Measurements from ENCODE around the gene TAP1.

Gene TAP1

DNA sequence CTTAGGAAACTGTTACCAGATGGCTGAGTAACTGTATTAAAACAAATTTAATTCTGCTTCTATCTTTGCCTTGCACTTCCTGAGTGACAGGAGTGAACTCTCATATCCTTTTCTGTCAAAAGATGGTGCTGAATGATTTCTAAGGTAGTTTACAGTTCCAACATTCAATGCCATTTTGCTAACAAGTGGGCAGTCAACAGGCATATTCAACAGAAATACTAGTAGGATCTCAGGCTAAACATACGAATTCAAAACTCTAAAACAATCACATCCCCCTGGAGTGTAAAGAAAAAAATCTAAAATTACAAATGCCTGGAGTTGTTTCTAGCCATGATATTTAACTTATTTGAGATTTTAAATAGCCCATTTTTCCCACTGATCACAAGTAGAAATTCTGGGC is 7.2 kb upstream of the TAP1 start:
- no peak for DNase-seq

GRCh38 chr6:32858194-32858593 is 4.7 kb upstream of the TAP1 start:
- no peak for DNase-seq

DNA sequence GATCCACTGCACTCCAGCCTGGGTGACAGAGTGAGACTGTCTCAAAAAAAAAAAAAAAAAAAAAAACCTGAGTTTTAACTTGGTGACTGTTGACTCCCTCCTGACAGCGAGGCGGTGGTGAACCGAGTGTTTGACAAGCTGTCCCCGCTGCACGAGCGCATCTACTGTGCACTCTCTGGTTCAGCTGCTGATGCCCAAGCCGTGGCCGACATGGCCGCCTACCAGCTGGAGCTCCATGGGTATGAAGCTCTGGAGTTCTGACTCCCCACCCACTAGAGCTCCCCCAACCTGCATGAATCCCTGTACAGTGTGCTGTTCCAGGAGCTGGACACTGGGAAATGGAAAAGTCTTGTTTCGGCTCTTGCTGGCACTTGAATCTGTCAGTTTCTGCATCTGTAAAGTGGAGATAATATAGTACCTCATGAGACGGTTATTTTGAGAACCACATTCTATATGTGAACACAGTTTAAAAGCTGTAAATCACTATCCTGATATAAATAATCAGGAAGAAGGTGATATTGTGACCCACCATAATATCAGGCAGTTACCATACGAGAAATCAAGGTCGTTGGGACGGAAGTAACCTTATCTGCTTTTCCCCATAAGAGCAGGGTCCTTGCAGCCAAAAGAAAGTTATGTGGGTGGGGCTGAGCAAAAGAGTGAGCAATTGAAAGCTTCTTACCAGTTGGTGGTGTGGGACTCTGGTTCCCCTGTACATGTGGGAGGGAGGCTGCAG is 3.8 kb upstream of the TAP1 start:
- DNase-seq, result no peak

- no peak for DNase-seq
Measured at GRCh38 chr6:32855467-32856174, 2.1 kb upstream of the TAP1 start.

- no peak for DNase-seq
Measured at GRCh38 chr6:32854376-32855178, 1.1 kb upstream of the TAP1 start.

DNA sequence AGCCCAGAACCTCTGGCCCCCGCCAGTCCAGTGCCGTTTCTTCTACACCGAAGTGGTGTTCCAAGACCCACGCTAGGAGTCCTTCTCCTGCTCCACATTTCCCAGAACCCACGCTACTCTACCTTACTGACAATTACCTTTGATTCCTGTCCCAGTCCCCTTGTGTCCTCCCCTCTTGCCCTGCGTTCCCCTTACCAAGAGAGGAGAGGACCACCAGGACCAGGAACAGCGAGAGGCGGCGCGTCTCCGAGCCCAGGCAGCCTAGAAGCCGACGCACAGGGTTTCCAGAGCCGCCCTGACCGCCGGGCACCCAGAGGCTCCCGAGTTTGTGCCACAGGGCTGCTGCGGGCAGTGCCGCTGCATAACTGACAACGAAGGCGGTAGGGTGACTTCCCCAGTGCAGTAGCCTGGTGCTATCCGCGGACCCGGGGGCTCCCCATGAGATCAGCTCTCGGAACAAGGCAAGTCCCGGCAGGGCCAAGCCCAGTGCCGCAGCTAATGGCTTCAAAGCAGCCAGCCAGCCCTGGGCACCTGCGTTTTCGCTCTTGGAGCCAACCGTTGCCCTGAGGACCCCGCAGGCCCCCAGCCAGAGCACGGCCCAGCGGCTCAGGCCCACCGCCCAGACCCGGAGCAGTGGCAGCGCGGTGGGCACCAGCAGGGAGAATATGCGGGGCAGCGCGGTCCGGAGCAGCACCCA is 512 bp downstream of the TAP1 start:
- DNase-seq, result peak; percentile 80

DNA sequence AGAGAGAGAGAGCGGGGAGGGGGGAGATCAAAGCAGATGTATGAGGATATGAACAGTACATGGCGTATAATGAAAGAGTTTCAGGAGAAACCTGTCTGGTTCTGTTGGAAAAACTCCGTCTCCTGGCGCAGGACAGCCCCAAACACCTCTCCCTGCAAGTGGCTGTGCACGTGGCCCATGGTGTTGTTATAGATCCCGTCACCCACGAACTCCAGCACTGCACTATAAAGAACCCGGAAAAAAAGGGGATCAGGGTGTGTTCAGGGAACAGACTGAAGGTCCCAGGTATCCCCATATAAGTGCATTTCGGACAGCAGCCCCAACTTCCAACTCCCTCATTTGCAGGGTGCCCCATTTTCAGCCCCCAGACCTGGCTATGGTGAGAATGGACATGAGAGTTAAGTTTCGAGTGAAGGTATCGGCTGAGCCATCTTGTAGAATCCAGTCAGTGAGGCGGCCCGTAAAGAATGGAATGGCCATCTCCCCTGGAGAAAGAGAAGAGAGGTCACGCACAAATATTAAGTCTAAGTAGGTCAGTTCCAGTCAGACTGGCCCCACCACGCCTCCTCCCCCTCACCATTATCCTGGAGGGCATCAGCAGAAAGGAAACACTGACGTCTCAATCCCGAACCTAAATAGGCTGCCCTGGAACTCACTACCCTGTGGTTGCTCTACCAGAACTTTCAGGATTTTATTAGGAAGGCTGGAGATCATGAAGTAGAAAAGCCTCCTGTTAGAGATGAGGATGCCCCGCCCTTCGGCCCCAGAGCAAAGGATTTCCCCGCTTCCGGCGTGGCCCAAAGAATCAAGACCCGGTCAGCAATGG is 1.3 kb downstream of the TAP1 start:
- no peak for DNase-seq

DNA sequence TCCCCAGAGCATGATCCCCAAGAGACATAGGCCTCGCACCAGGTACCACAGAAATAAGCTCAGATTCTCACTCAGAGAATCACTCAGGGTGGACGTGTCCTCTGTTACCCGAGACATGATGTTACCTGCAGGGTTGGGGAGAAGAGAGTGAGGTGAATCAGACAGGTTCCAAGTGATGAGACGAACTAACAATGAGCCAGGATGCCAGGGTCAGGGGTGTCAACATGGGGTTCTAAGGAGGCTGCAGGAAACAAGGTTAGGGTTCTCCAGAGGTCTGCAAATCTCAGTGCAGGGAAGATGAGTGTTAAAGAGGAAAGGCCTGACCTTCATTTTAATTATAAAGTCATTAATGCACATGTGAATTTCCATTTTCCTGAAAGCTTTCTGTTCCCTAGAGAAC is 2.5 kb downstream of the TAP1 start:
- no peak for DNase-seq

GRCh38 chr6:32849126-32849525 is 4.4 kb downstream of the TAP1 start:
- no peak for DNase-seq

DNA sequence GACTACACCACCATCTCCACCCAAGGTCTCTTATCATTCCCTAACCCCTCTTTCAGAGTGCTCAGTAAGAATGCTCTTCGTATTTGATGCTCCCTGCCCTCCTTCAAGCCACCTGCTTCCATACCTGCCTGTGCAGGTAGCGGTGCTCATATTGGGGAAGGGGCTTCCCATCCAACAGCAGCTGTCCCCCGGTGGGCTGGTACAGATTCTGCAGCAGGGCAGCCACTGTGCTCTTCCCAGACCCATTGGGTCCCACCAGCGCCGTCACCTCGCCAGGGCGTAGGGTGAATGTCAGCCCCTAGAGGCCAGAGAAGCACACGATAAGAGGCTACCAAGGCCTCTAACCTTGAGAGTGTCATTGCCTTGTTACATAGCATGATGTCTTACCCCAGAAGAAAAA is 5.7 kb downstream of the TAP1 start:
- no peak for DNase-seq

- DNase-seq, result no peak
Measured at GRCh38 chr6:32847004-32847403, 6.5 kb downstream of the TAP1 start.

DNA sequence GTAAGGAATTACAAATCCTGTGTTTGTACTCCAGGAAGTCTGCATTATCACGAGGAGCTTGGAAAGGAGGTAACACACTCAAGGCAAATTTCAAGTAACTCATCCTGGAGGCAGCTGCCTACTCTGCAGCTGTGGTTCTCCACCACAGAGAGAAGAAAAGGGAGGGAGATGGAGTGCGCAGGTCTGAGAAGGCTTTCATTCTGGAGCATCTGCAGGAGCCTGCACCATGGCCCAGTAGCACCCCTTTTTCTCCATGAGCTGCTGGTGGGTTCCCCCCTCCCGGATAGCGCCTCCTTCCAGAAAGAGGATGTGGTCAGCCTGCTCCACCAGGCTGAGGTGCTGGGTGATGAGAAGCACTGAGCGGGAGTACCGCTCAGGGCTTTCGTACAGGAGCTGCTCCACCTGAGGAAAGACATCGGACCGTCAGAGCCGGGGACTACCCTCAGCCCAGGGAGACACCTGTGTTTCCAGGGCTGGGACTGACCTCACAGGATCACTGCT is 8.1 kb downstream of the TAP1 start:
- DNase-seq, result no peak

GRCh38 chr6:32844839-32845383 is 8.6 kb downstream of the TAP1 start:
- no peak for DNase-seq

DNA sequence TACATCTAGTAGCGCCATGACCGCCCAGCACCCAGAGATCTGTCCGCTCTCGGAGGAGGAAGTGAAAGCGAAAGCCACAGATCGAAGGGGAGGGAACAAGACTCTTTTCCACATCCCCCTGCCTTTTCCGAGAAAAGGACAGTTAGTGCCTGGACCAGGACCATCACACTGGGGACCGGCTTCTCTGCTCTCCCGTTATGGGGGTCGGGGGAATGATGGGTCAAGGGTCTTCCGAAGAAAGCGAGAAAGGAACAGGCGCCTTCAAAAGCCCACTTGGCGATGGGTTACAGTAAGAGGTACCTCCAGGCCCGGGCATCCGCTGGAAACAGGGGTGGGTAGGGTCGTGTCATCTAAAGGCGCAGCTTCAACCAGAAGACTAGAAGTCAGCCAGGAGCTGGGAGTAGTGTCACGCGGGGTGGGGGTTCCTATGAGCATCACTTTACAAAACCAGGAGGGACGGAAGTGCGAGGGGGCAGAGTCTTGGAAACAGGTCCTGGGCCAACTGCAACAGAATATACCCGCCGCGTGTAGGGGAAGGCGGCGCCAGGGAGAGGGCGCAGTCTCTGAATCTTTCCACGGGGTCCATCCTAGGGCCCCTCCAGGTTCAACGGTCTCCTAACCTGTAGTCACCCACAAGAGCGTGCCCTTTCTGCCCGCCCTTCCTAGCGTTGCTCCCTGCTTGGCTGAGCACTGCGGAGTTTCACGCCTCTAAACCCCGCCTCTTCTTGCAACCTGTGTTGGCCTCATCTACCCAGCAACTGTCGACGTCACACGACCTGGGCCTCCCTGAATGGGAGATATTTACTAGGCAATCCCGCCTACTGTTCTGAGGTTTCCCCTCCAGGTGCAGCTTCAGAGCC is 9.3 kb downstream of the TAP1 start, which contains the start of gene PSMB8:
TSS of gene PSMB8 (minus strand) at position 69 of the 860 bp plus-strand sequence. CDS start at position 18, 51 bp downstream.
- DNase-seq, result peak; percentile 94

DNA sequence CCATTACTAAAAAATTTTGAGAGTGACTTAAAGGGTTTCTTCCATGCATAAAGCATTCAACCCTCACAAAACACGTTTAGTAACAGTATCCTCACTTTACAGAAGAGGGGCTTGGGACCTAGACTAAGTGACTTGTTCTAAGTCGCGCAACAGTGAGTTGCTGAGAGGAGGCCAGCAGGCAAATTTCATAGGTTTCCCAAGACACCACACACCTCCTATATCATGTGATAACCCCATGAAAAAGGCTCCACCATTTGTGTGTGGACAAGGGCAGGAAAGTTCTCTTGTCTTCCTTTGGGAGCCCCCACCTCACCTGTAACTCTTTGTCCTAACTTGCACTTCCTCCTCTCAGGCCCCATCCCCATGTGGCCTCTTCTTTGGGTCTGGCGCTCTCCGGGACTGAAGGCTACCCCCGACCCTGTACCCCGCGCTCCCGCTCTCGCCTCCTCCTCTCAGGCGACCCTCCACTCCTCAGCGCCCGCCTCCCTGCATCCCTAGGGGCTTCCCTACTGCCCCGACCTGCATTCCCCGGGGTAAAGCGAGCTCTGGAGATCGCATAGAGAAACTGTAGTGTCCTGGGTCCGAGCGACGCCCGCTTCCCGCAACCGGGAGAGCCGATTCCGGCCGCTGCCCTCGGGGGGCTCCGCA is 10.0 kb downstream of the TAP1 start:
- peak; percentile 78 for DNase-seq

DNA sequence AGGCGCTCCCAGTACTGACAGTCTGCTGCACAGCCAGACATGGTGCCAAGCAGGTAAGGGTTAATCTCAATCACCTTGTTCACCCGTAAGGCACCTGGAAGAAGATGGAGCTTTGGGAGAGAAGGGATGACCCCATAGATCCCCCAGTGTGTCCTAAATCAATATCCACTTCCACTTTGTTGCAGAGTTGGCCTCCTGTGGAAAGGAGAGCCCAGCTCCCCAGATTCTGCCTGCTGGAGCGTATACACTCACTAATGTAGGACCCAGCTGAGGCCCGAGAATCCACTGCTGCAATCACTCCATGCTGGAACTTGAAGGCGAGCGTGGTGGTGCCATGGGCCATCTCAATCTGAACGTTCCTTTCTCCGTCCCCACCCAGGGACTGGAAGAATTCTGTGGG is 10.8 kb downstream of the TAP1 start:
- DNase-seq, result no peak

DNA sequence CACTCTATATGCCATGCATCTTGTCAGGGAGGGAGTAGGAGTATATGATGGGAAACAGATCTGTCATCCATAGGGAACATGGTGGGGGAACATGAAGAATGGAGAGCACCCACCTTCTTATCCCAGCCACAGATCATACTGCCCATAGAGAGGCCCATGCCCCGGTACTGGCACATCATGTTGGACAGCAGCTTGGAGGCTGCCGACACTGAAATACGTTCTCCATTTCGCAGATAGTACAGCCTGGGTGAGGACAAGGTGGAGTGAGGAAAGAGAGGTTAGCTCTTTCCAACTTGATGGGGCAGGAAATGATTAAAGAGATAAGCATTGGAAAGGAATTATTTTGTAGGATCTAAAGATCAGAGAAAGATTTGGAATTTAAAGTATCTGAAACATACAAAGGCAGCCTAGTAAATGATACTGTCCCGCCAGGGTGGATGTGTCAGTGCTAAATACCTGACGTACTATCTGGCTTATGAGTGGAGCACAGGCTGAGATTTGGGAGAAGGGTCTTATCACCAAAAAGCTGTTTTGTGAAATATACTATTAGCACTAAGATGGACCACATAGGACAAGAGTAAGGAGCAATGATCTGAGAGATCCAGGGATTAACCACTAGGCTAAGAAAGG is 11.4 kb downstream of the TAP1 start:
- DNase-seq, result no peak

- no peak for DNase-seq
Measured at GRCh38 chr6:32840604-32841246, 12.8 kb downstream of the TAP1 start.

- no peak for DNase-seq
Measured at GRCh38 chr6:32839356-32839755, 14.1 kb downstream of the TAP1 start.

Measured in retina (tissue), 1 donor.